H1 (cell line): Measurements from ENCODE around the gene MYRF. TPM values are rescaled to one million over a fixed set of nuclear protein-coding genes. Genes with fewer than 3 reads are reported as not detected.

Experiments used
- CTCF ChIA-PET: fragments of 300-600 bp; sonication (Branson Sonifier 250); formaldehyde crosslinking; loops from one replicate; lab custom pipeline; 2021; ENCODE audit not compliant: partially characterized antibody; lab: Charles Lee
- POLR2A ChIA-PET: fragments of 300-600 bp; sonication (Branson Sonifier 250); formaldehyde crosslinking; loops from one replicate; lab custom pipeline; 2021; ENCODE audit warnings: inconsistent platforms; ENCODE audit not compliant: partially characterized antibody; lab: Charles Lee
- DNase-seq, 2 experiments: peaks; one replicate each; pipeline versions ENCODE4 v3.0.0 to v3.0.0-alpha.2; 2010 to 2022; ENCODE audit warnings: low spot score in 2 of 2, low read depth in 1 of 2, mixed read lengths in 1 of 2
- FAIRE-seq: peaks from 2 replicates; lab custom pipeline; 2011; peaks lifted over from hg19 to GRCh38; lab: Jason Lieb, UNC
- H2AFZ ChIP-seq: 2 replicates; pipeline ENCODE4 v1.8.1; 2012; ENCODE audit warnings: low read length, inconsistent platforms
- H2AK5ac ChIP-seq: 2 replicates; pipeline ENCODE4 v1.6.1; 2013; ENCODE audit warnings: low read depth, low read length
- H2BK120ac ChIP-seq: replicated peaks from 2 replicates; pipeline ENCODE3; 2013; ENCODE audit warnings: low read depth, low read length, inconsistent platforms
- H2BK12ac ChIP-seq: 2 replicates; pipeline ENCODE4 v1.6.1; 2013; ENCODE audit warnings: low read depth, low read length
- H2BK15ac ChIP-seq: 2 replicates; pipeline ENCODE4 v1.6.1; 2013; ENCODE audit warnings: low read length
- H2BK20ac ChIP-seq: 2 replicates; pipeline ENCODE4 v1.6.1; 2013; ENCODE audit warnings: low read length
- H2BK5ac ChIP-seq: 2 replicates; pipeline ENCODE4 v1.6.1; 2013; ENCODE audit warnings: low read depth, low read length
- H3K14ac ChIP-seq: 2 replicates; pipeline ENCODE4 v1.6.1; 2013; ENCODE audit warnings: inconsistent platforms; ENCODE audit not compliant: insufficient read length
- H3K18ac ChIP-seq: 2 replicates; pipeline ENCODE4 v1.6.1; 2013; ENCODE audit warnings: low read length; ENCODE audit errors: extremely low read depth
- H3K23ac ChIP-seq: 2 replicates; pipeline ENCODE4 v1.6.1; 2013; ENCODE audit warnings: inconsistent platforms; ENCODE audit not compliant: insufficient read length
- H3K23me2 ChIP-seq: 2 replicates; pipeline ENCODE4 v1.6.1; 2013; ENCODE audit warnings: low read depth, low read length
- H3K27ac ChIP-seq: 2 replicates; pipeline ENCODE4 v1.6.1; 2011; ENCODE audit warnings: low read depth, low read length, inconsistent platforms
- H3K27me3 ChIP-seq, 4 experiments: replicated peaks in 1 of 4; 1 replicate in 1 of 4; 2 replicates in 3 of 4; pipeline versions ENCODE4 v1.6.1 to v1.8.1; 2011 to 2013; ENCODE audit warnings: low read length in 3 of 4, mild to moderate bottlenecking in 3 of 4, inconsistent platforms in 2 of 4, mixed read lengths in 2 of 4, moderate library complexity in 1 of 4; ENCODE audit not compliant: control insufficient read depth in 3 of 4, insufficient read depth in 3 of 4; ENCODE audit errors: extremely low read depth in 1 of 4
- H3K36me3 ChIP-seq, 4 experiments: 2 replicates each; pipeline versions ENCODE4 v1.6.1 to v1.8.1; 2011 to 2013; ENCODE audit warnings: mild to moderate bottlenecking in 4 of 4, low read length in 3 of 4, moderate library complexity in 2 of 4, control low read depth in 1 of 4, inconsistent platforms in 1 of 4; ENCODE audit not compliant: insufficient read depth in 4 of 4, control insufficient read depth in 2 of 4
- H3K4ac ChIP-seq: replicated peaks from 2 replicates; pipeline ENCODE3; 2013; ENCODE audit warnings: low read length, low read depth, mixed read lengths, inconsistent platforms; ENCODE audit not compliant: insufficient read length
- H3K4me1 ChIP-seq, 4 experiments: replicated peaks in 1 of 4; 1 replicate in 1 of 4; 2 replicates in 3 of 4; pipeline versions ENCODE4 v1.6.1 to v1.8.1; 2011 to 2013; ENCODE audit warnings: low read length in 3 of 4, inconsistent platforms in 2 of 4, mixed read lengths in 1 of 4; ENCODE audit not compliant: insufficient read depth in 4 of 4, control insufficient read depth in 3 of 4
- H3K4me2 ChIP-seq, 2 experiments: 2 replicates each; pipeline versions ENCODE4 v1.6.1 to v1.8.1; 2011 to 2013; ENCODE audit warnings: low read depth in 2 of 2, low read length in 2 of 2, control low read depth in 1 of 2, inconsistent platforms in 1 of 2, mild to moderate bottlenecking in 1 of 2; ENCODE audit not compliant: insufficient read depth in 1 of 2
- H3K4me3 ChIP-seq, 4 experiments: fragments of 200-600, 300-600 bp in 1 of 4; sonication (generic), shearing (Covaris generic), sonication (Bioruptor Twin) in 1 of 4; 2 replicates each; pipeline versions ENCODE4 v1.5.1 to v1.8.1; 2011 to 2016; ENCODE audit warnings: low read length in 4 of 4, low read depth in 3 of 4, control low read depth in 2 of 4, inconsistent platforms in 2 of 4, mild to moderate bottlenecking in 2 of 4, mixed read lengths in 1 of 4, moderate library complexity in 1 of 4; ENCODE audit not compliant: insufficient read depth in 2 of 4; ENCODE audit errors: extremely low read depth in 1 of 4
- H3K56ac ChIP-seq: replicated peaks from 2 replicates; pipeline ENCODE3; 2013; ENCODE audit warnings: low read depth, mild to moderate bottlenecking, mixed read lengths, low read length, inconsistent platforms; ENCODE audit not compliant: insufficient read length
- H3K79me1 ChIP-seq: 2 replicates; pipeline ENCODE4 v1.6.1; 2013; ENCODE audit warnings: low read depth, low read length, control low read depth
- H3K79me2 ChIP-seq, 2 experiments: 2 replicates each; pipeline versions ENCODE4 v1.6.1 to v1.8.1; 2012 to 2013; ENCODE audit warnings: low read length in 2 of 2, mild to moderate bottlenecking in 2 of 2, inconsistent platforms in 1 of 2; ENCODE audit not compliant: insufficient read depth in 2 of 2, control insufficient read depth in 1 of 2
- H3K9ac ChIP-seq, 4 experiments: replicated peaks in 1 of 4; 1 replicate in 1 of 4; 2 replicates in 3 of 4; pipeline versions ENCODE4 v1.6.1 to v1.8.1; 2011 to 2013; ENCODE audit warnings: low read depth in 3 of 4, low read length in 3 of 4, control low read depth in 2 of 4, mild to moderate bottlenecking in 2 of 4, moderate library complexity in 2 of 4, inconsistent platforms in 1 of 4; ENCODE audit errors: extremely low read depth in 1 of 4
- H3K9me3 ChIP-seq, 2 experiments: 2 replicates each; pipeline versions ENCODE4 v1.6.1 to v1.8.1; 2012 to 2013; ENCODE audit warnings: mild to moderate bottlenecking in 2 of 2, moderate library complexity in 2 of 2, control low read depth in 1 of 2, inconsistent platforms in 1 of 2, low read depth in 1 of 2, low read length in 1 of 2, mixed read lengths in 1 of 2; ENCODE audit not compliant: insufficient read depth in 2 of 2
- H4K20me1 ChIP-seq, 2 experiments: replicated peaks in 1 of 2; 2 replicates each; pipeline versions ENCODE3 to v1.8.1; 2011 to 2013; ENCODE audit warnings: inconsistent platforms in 2 of 2, low read length in 2 of 2, mild to moderate bottlenecking in 1 of 2; ENCODE audit not compliant: insufficient read depth in 2 of 2, control insufficient read depth in 1 of 2
- H4K5ac ChIP-seq: 2 replicates; pipeline ENCODE4 v1.6.1; 2013; ENCODE audit warnings: low read length, low read depth, mixed read lengths, inconsistent platforms; ENCODE audit not compliant: insufficient read length
- H4K8ac ChIP-seq: 2 replicates; pipeline ENCODE4 v1.8.0; 2013; ENCODE audit warnings: mild to moderate bottlenecking, moderate library complexity, low read length, inconsistent platforms; ENCODE audit not compliant: insufficient read depth; ENCODE audit errors: extremely low read depth
- H4K91ac ChIP-seq: replicated peaks from 2 replicates; pipeline ENCODE3; 2013; ENCODE audit warnings: low read length, mixed read lengths, inconsistent platforms; ENCODE audit not compliant: insufficient read length
- BACH1 ChIP-seq: IDR thresholded peaks from 2 replicates; pipeline ENCODE4 v1.6.1; 2012; ENCODE audit warnings: low read length, improper control_type of control experiment
- CBX5 ChIP-seq: fragments of 300-800, 300-1000 bp; sonication (generic); IDR thresholded peaks from 2 replicates; pipeline ENCODE4 v1.7.1; 2016; ENCODE audit warnings: antibody characterized with exemption, low read length, low read depth
- CREB1 ChIP-seq: IDR thresholded peaks from 2 replicates; pipeline ENCODE4 v1.6.1; 2012; ENCODE audit warnings: inconsistent platforms
- GABPA ChIP-seq: IDR thresholded peaks from 2 replicates; pipeline ENCODE4 v1.6.1; 2011; ENCODE audit warnings: mild to moderate bottlenecking, low read length, moderate library complexity, borderline replicate concordance; ENCODE audit not compliant: insufficient read depth
- TEAD4 ChIP-seq: IDR thresholded peaks from 2 replicates; pipeline ENCODE4 v1.6.1; 2012; ENCODE audit warnings: low read depth, low read length, inconsistent platforms, mixed read lengths
- USF2 ChIP-seq: IDR thresholded peaks from 2 replicates; pipeline ENCODE4 v1.6.1; 2011; ENCODE audit warnings: low read length, improper control_type of control experiment
- WGBS, 2 experiments: shearing (Covaris generic) in 1 of 2; methylation state at CpG; one replicate each; pipeline versions ENCODE4 v1.1.6 to v1.1.7; 2013 to 2015; ENCODE audit warnings: low lambda C conversion rate in 2 of 2, mixed read lengths in 2 of 2, inconsistent platforms in 1 of 2, low coverage in 1 of 2, missing lambda C conversion rate in 1 of 2; ENCODE audit not compliant: insufficient replicate concordance in 2 of 2, insufficient coverage in 1 of 2, insufficient read length in 1 of 2; ENCODE audit errors: extremely low coverage in 1 of 2, missing lambda C conversion rate in 1 of 2; 5-methylcytosine and 5-hydroxymethylcytosine counted together
- polyA plus RNA-seq, 7 experiments: library from polyadenylated mRNA; depleted of rRNA in 3 of 7; stranded (reverse) in 5 of 7; unstranded in 2 of 7; fragments of >200 nt in 5 of 7; fragments of 200-250 nt in 2 of 7; gene quantifications; 1 replicate in 5 of 7; 2 replicates in 1 of 7; 4 replicates in 1 of 7; pipeline versions ENCODE4 v1.2.1 to v1.2.3, GENCODE V29; 2011 to 2013; ENCODE audit warnings: missing spikeins in 2 of 7, mixed read lengths in 2 of 7
- total RNA-seq: library from RNA; stranded (reverse); fragmentation: NEBNext Ultra II Directional; extraction: Animal tissue kit (Norgen Biotek cat#: 25700); gene quantifications from 2 replicates; pipeline ENCODE4 v1.2.1, GENCODE V29; 2021

The MYRF gene
- total and polyA plus RNA-seq, 2 of the 8 experiments (the other 6 are each of a cell fraction or from before 2014, with no cell fraction given), result 6.0 to 6.1 TPM

GRCh38 chr11:61717286-61718033 is 35.0 kb upstream of the MYRF start:
- Histone ChIP-seq H3K4me1 (peaks cover 0 to 34% (median 25%) of the 10 kb centered on the region in 4 experiments; a peak in 6 of 7 replicates), H2AFZ (no peak overlapping the region), H3K23ac (no peak overlapping the region), H3K4ac (peak overlapping the region; percentile 89), H2BK15ac (peak overlapping the region; percentile 83; the same call in 1 of the 2 replicates), H2AK5ac (peak overlapping the region; percentile 96), H2BK120ac (no peak overlapping the region), H2BK5ac (peak overlapping the region; percentile 97; the same call in 1 of the 2 replicates), H3K27me3 (no peaks in the 10 kb centered on the region)
- FAIRE-seq, result no peak
- 87% methylated on average over 17 of the region's 19 CpGs; no CpG with 5 or more reads in 1 of the 2 experiments for WGBS, 2 experiments
- TF ChIP-seq USF2 (no peak), CREB1 (no peak), TEAD4 (no peak), CBX5 (no peak), GABPA (no peak), BACH1 (no peak)
- TF ChIP-seq, all 59 proteins: peak for 0
- Histone ChIP-seq H3K4me3 (no peak overlapping the region), H4K8ac (no peak overlapping the region; the same call in 1 of the 2 replicates), H3K56ac (no peak overlapping the region), H3K79me2 (no peaks in the 10 kb centered on the region; a peak in 1 of 4 replicates), H3K36me3 (no peaks in the 10 kb centered on the region; a peak in 1 of 8 replicates), H3K9me3 (no peaks in the 10 kb centered on the region), H3K79me1 (no peaks in the 10 kb centered on the region; the same call in 1 of the 2 replicates), H4K5ac (peak overlapping the region; percentile 70), H3K18ac (peak overlapping the region; percentile 96), H3K9ac (no peak overlapping the region), H3K27ac (no peak overlapping the region), H4K91ac (peak overlapping the region; percentile 98), H3K23me2 (peaks cover 2% of the 10 kb centered on the region), H3K4me2 (peak overlapping the region; percentile 40 to 69; a peak in 3 of 4 replicates), H2BK20ac (peak overlapping the region; percentile 90; the same call in 1 of the 2 replicates), H2BK12ac (peak overlapping the region; percentile 97; the same call in 1 of the 2 replicates), H4K20me1 (peaks cover 0 to 3% of the 10 kb centered on the region in 2 experiments), H3K14ac (no peak overlapping the region)
- DNase-seq, result no peak
- POLR2A ChIA-PET, result interaction anchor here (1.1 to 2.0 kb wide), 6 partner anchors 8 to 130 kb away, joined by 3 to 5 read pairs (median 3); partner anchors contain the start of genes FEN1 and TMEM258
- CTCF ChIA-PET, result interaction anchor here (1.0 to 8.3 kb wide), 13 partner anchors 8 to 52 kb away, joined by 3 to 127 read pairs (median 5); no protein-coding TSS in a partner anchor
